Measurements from ENCODE around the gene BICD2.

GRCh38 chr9:92747459-92748232, 17.0 kb downstream of the BICD2 start:
- TF ChIP-seq EP300 (IDR thresholded peaks at IDR 0.05; ENCODE audit: borderline replicate concordance in 1 of 2, low read depth in 2 of 2, low read length in 2 of 2) (no peak), YY1 (IDR thresholded peaks at IDR 0.05; ENCODE audit: low read depth, low read length) (no peak), TEAD4 (IDR thresholded peaks at IDR 0.05; ENCODE audit: low read depth, low read length) (no peak), EZH2 (IDR thresholded peaks at IDR 0.05; ENCODE audit: low read depth, low read length, severe bottlenecking) (no peak), CREB1 (IDR thresholded peaks at IDR 0.05) (no peak), CHD7 (IDR thresholded peaks at IDR 0.05; ENCODE audit: insufficient replicate concordance, low read length) (no peak), TAF1 (IDR thresholded peaks at IDR 0.05; ENCODE audit: low read depth, low read length) (no peak), CTCF (IDR thresholded peaks at IDR 0.05; ENCODE audit: control extremely low read depth in 1 of 3, insufficient read depth in 1 of 3, low read depth in 1 of 3, low read length in 3 of 3) (no peak), POLR2A (IDR thresholded peaks at IDR 0.05; ENCODE audit: control extremely low read depth in 1 of 2, low read depth in 2 of 2, low read length in 2 of 2) (no peak), POLR2AphosphoS5 (IDR thresholded peaks at IDR 0.05; ENCODE audit: low read depth, low read length) (no peak), SIX5 (IDR thresholded peaks at IDR 0.05; ENCODE audit: low read depth, low read length) (no peak)

All from H1 (cell line).